MCF 10A (cell line): ENCODE data around the gene C1orf198. TPM values are rescaled to one million over a fixed set of nuclear protein-coding genes. Genes with fewer than 3 reads are reported as not detected.

Source experiments
- BruUV-seq: library from RNA; stranded (reverse); fragments of 400-500 nt; replicated peaks from 2 replicates; lab custom pipeline; 2021; lab: Mats Ljungman, UMichigan
- CTCF ChIA-PET: fragments of 300-600 bp; sonication (Branson Sonifier 250); formaldehyde crosslinking; extraction: SDS; loops from one replicate; lab custom pipeline; 2021; ENCODE audit warnings: antibody characterized with exemption, inconsistent platforms; lab: Yijun Ruan, JAX
- POLR2A ChIA-PET: fragments of 300-600, 350-650 bp; sonication (Branson Sonifier 250); formaldehyde crosslinking; extraction: SDS; loops from one replicate; lab custom pipeline; 2020; ENCODE audit warnings: antibody characterized with exemption, inconsistent platforms; lab: Yijun Ruan, JAX
- DNase-seq: peaks from one replicate; pipeline ENCODE4 v3.0.0-alpha.2; 2018; ENCODE audit not compliant: unreplicated experiment
- H3K27ac Mint-ChIP-seq: one replicate; pipeline ENCODE4 v1.8.0; 2022; ENCODE audit warnings: mild to moderate bottlenecking, low read depth, mixed read lengths; ENCODE audit not compliant: unreplicated experiment
- H3K27me3 Mint-ChIP-seq: one replicate; pipeline ENCODE4 v1.8.0; 2022; ENCODE audit warnings: mixed read lengths; ENCODE audit not compliant: insufficient read depth, unreplicated experiment
- H3K36me3 Mint-ChIP-seq: one replicate; pipeline ENCODE4 v1.8.0; 2022; ENCODE audit warnings: mild to moderate bottlenecking, moderate library complexity, mixed read lengths; ENCODE audit not compliant: insufficient read depth, unreplicated experiment
- H3K4me1 Mint-ChIP-seq: one replicate; pipeline ENCODE4 v1.8.0; 2022; ENCODE audit warnings: mixed read lengths; ENCODE audit not compliant: insufficient read depth, unreplicated experiment
- H3K4me3 Mint-ChIP-seq: one replicate; pipeline ENCODE4 v1.8.0; 2022; ENCODE audit warnings: mild to moderate bottlenecking, moderate library complexity, mixed read lengths; ENCODE audit not compliant: unreplicated experiment
- H3K9me3 Mint-ChIP-seq: one replicate; pipeline ENCODE4 v1.8.0; 2022; ENCODE audit warnings: mixed read lengths; ENCODE audit not compliant: unreplicated experiment
- intact Hi-C: fragments of 100-400 bp; cut with micrococcal nuclease; formaldehyde crosslinking; loops from 2 replicates; pipeline ENCODE4 v1.14.1; 2022
- total RNA-seq: library from RNA; stranded (reverse); gene quantifications from 2 replicates; pipeline ENCODE4 v1.2.3, GENCODE V29; 2022
- TF ChIP-seq, protein P1 (sequence below): fragments of 200-600 bp; IDR thresholded peaks from one replicate; pipeline ENCODE4 v1.8.0; 2022; ENCODE audit warnings: antibody characterized with exemption, mild to moderate bottlenecking; ENCODE audit not compliant: unreplicated experiment

Gene C1orf198
- total RNA-seq, 1 experiment from 2014 or later: 13.7 TPM

DNA sequence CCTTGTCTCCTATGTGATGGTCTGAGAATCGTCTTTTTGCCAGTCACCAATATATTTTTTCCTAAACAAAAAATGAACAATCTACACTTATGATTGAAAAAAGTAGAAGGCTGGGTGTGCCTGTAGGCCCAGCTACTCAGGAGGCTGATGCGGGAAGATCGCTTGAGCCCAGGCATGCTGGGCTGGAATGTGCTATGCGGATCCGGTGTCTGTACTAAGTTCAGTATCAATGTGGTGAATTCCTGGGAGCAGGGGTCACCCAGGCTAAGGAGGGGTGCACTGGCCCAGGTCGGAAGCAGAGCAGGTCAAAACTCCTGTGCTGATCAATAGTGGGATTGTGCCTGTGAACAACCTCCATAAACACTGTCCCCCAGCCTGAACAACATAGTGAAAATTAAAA is 25.7 kb upstream of the C1orf198 start:
- DNase-seq: no peak
- TF ChIP-seq, protein P1, sequence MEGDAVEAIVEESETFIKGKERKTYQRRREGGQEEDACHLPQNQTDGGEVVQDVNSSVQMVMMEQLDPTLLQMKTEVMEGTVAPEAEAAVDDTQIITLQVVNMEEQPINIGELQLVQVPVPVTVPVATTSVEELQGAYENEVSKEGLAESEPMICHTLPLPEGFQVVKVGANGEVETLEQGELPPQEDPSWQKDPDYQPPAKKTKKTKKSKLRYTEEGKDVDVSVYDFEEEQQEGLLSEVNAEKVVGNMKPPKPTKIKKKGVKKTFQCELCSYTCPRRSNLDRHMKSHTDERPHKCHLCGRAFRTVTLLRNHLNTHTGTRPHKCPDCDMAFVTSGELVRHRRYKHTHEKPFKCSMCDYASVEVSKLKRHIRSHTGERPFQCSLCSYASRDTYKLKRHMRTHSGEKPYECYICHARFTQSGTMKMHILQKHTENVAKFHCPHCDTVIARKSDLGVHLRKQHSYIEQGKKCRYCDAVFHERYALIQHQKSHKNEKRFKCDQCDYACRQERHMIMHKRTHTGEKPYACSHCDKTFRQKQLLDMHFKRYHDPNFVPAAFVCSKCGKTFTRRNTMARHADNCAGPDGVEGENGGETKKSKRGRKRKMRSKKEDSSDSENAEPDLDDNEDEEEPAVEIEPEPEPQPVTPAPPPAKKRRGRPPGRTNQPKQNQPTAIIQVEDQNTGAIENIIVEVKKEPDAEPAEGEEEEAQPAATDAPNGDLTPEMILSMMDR: no peak
- Mint-ChIP-seq H3K27ac (no peak overlapping the region), H3K4me1 (no peaks in the 10 kb centered on the region), H3K36me3 (no peaks in the 10 kb centered on the region), H3K4me3 (no peak overlapping the region), H3K9me3 (no peaks in the 10 kb centered on the region), H3K27me3 (no peaks in the 10 kb centered on the region)
- BruUV-seq: no TSS peak
- CTCF ChIA-PET: interaction anchor here (1.0 to 4.2 kb wide), 4 partner anchors 13 to 97 kb away, joined by 5 to 16 read pairs (median 6); no protein-coding TSS in a partner anchor
- POLR2A ChIA-PET: interaction anchor here (0.7 to 1.7 kb wide), 3 partner anchors 9 to 73 kb away, joined by 3 read pairs; no protein-coding TSS in a partner anchor
- intact Hi-C loops: no loop called here

GRCh38 chr1:230892018-230892491 is 23.7 kb upstream of the C1orf198 start:
- CTCF ChIA-PET: interaction anchor here (0.6 to 4.2 kb wide), 2 partner anchors 10 to 95 kb away, joined by 3 to 16 read pairs; no protein-coding TSS in a partner anchor
- Mint-ChIP-seq H3K27ac (no peak overlapping the region), H3K4me3 (no peak overlapping the region), H3K27me3 (peaks cover 16% of the 10 kb centered on the region), H3K4me1 (no peaks in the 10 kb centered on the region), H3K36me3 (no peaks in the 10 kb centered on the region), H3K9me3 (no peaks in the 10 kb centered on the region)
- intact Hi-C loops: no loop called here
- BruUV-seq: no TSS peak
- DNase-seq: no peak
- POLR2A ChIA-PET: interaction anchor here (0.5 to 1.2 kb wide), 2 partner anchors 25 to 36 kb away, joined by 3 to 4 read pairs; no protein-coding TSS in a partner anchor
- TF ChIP-seq, protein P1: no peak

- H3K27ac Mint-ChIP-seq: no peak overlapping the region
- TF ChIP-seq, protein P1: no peak
- H3K4me1 Mint-ChIP-seq: no peaks in the 10 kb centered on the region
- no peaks in the 10 kb centered on the region for H3K36me3 Mint-ChIP-seq
- POLR2A ChIA-PET: interaction anchor here (1.2 kb wide), 1 partner anchor 25 kb away, joined by 4 read pairs; no protein-coding TSS in a partner anchor
- BruUV-seq: no TSS peak
- peaks cover 16% of the 10 kb centered on the region for H3K27me3 Mint-ChIP-seq
- CTCF ChIA-PET: no interaction called here
- H3K4me3 Mint-ChIP-seq: no peak overlapping the region
- H3K9me3 Mint-ChIP-seq: no peaks in the 10 kb centered on the region
- intact Hi-C loops: no loop called here
- DNase-seq: peak; percentile 43
Observed at GRCh38 chr1:230891413-230891812, 23.1 kb upstream of the C1orf198 start.

- intact Hi-C loops: no loop called here
- no peaks in the 10 kb centered on the region for H3K4me1 Mint-ChIP-seq
- no peak overlapping the region for H3K4me3 Mint-ChIP-seq
- ChIA-PET POLR2A (interaction anchor here (0.7 to 0.8 kb wide), 2 partner anchors 10 to 183 kb away, joined by 3 read pairs; no protein-coding TSS in a partner anchor), CTCF (interaction anchor here (0.6 to 0.7 kb wide), 2 partner anchors 205 to 625 kb away, joined by 3 read pairs; no protein-coding TSS in a partner anchor)
- no peaks in the 10 kb centered on the region for H3K36me3 Mint-ChIP-seq
- no peak overlapping the region for H3K27ac Mint-ChIP-seq
- peaks cover 7% of the 10 kb centered on the region for H3K9me3 Mint-ChIP-seq
- TF ChIP-seq, protein P1: no peak
- DNase-seq: no peak
- BruUV-seq: no TSS peak
- peaks cover 57% of the 10 kb centered on the region for H3K27me3 Mint-ChIP-seq
Observed at GRCh38 chr1:230884646-230885045, 16.3 kb upstream of the C1orf198 start.
